NCI-H774 (cell line): ENCODE measurements around the gene LRRC4B.

Experiments used
- DNase-seq: peaks from one replicate; lab custom pipeline; 2025; lab: John Stamatoyannopoulos, UW

LRRC4B gene

GRCh38 chr19:50573741-50574461 is 5.7 kb upstream of the LRRC4B start:
- no peak for DNase-seq

GRCh38 chr19:50570997-50571396 is 2.8 kb upstream of the LRRC4B start:
- no peak for DNase-seq

GRCh38 chr19:50569938-50570540 is 1.8 kb upstream of the LRRC4B start:
- no peak for DNase-seq

- DNase-seq = no peak
Observed at GRCh38 chr19:50568728-50569698, 778 bp upstream of the LRRC4B start.

- DNase-seq = no peak
Observed at GRCh38 chr19:50567052-50567841, 988 bp downstream of the LRRC4B start.

- DNase-seq = no peak
Observed at GRCh38 chr19:50565984-50566903, 2.0 kb downstream of the LRRC4B start.

GRCh38 chr19:50564229-50565105 is 3.8 kb downstream of the LRRC4B start:
- no peak for DNase-seq

GRCh38 chr19:50563597-50563996 is 4.6 kb downstream of the LRRC4B start:
- no peak for DNase-seq

- no peak for DNase-seq
Observed at GRCh38 chr19:50562996-50563395, 5.2 kb downstream of the LRRC4B start.

- DNase-seq = no peak
Observed at GRCh38 chr19:50562329-50562728, 5.9 kb downstream of the LRRC4B start.

GRCh38 chr19:50559636-50560035 is 8.6 kb downstream of the LRRC4B start:
- DNase-seq = no peak

- no peak for DNase-seq
Observed at GRCh38 chr19:50558449-50558848, 9.8 kb downstream of the LRRC4B start.

- no peak for DNase-seq
Observed at GRCh38 chr19:50558039-50558438, 10.2 kb downstream of the LRRC4B start.

GRCh38 chr19:50557009-50557613 is 11.1 kb downstream of the LRRC4B start:
- no peak for DNase-seq

- DNase-seq = peak; percentile 55
Observed at GRCh38 chr19:50556282-50557008, 11.8 kb downstream of the LRRC4B start.

- no peak for DNase-seq
Observed at GRCh38 chr19:50555450-50556281, 12.6 kb downstream of the LRRC4B start.

- DNase-seq = no peak
Observed at GRCh38 chr19:50555033-50555432, 13.2 kb downstream of the LRRC4B start.

GRCh38 chr19:50554212-50554611 is 14.0 kb downstream of the LRRC4B start:
- DNase-seq = no peak
